ENCODE measurements around the gene LGALS3BP. TPM values are rescaled to one million over a fixed set of nuclear protein-coding genes. Genes with fewer than 3 reads are reported as not detected.
A peak's percentile ranks its signal among the peaks of the same experiment; 100 is the strongest.

LGALS3BP gene
- total and polyA plus RNA-seq, 2 of the 13 experiments (the other 11 are each of a cell fraction or from before 2014, with no cell fraction given) = 137 to 332 TPM

DNA sequence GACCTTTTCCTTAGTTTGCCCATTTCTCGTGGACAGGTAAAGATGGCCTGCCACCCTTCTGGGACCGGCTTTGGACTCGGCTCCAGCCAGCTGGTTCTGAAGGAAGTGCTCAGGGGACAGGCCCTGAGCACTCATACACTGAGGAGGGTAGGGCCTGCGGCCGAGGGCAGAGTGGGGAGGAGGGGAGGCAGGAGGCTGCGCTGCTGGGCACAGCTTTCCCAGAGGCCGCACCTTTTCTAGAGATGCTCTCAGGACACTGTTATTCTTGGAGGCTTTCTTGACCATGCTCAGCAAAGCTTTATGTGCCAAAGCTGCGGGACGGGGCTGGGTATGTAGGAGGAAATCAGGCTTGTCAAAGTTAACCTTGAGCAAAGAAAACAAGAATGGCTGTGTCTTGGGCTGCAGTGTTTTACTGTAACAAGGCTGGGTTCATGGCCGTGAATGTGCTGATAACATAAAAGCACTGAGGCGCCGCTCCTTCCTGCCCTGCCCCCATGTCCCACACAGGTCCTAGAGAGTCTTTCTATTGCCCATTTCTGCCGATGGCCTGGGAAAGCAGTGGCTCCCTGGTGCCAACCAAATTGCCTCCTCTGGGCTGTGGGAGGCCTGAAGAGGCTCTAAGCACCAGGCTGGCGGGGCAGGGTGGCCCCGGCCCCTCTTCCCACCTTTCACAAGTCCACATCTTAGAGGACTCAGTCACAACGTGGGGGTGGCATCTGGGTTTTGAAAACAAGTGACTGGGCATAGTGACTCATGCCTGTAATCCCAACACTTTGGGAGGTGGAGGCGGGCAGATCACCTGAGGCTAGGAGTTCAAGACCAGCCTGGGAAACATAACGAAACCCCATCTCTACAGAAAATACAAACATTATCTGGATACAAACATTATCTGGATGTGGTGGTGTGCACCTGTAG, 32.2 kb downstream of the LGALS3BP start (continued):
- TF ChIP-seq GLMP (CRISPR knock-in tag; IDR thresholded peaks at IDR 0.05; ENCODE audit: borderline replicate concordance) (no peak), SMC3 (IDR thresholded peaks at IDR 0.05; ENCODE audit: low read length) (no peak), TRAFD1 (CRISPR knock-in tag; IDR thresholded peaks at IDR 0.05; ENCODE audit: borderline replicate concordance) (no peak), LRRFIP1 (CRISPR knock-in tag; conservative IDR thresholded peaks at IDR 0.05) (no peak), REL (CRISPR knock-in tag; conservative IDR thresholded peaks at IDR 0.05) (no peak), ZBTB8A (CRISPR knock-in tag; IDR thresholded peaks at IDR 0.05; ENCODE audit: borderline replicate concordance, low read depth) (no peak), DZIP1 (CRISPR knock-in tag; IDR thresholded peaks at IDR 0.05) (no peak), ZMYM4 (CRISPR knock-in tag; IDR thresholded peaks at IDR 0.05) (no peak; the same call in 1 of the 2 replicates), ZNF558 (CRISPR knock-in tag; IDR thresholded peaks at IDR 0.05; ENCODE audit: borderline replicate concordance) (no peak), SP2 (CRISPR knock-in tag; IDR thresholded peaks at IDR 0.05) (no peak), GPN1 (CRISPR knock-in tag; IDR thresholded peaks at IDR 0.05; ENCODE audit: borderline replicate concordance) (no peak), WIZ (CRISPR knock-in tag; IDR thresholded peaks at IDR 0.05) (no peak)
- TF ChIP-seq, protein P1, sequence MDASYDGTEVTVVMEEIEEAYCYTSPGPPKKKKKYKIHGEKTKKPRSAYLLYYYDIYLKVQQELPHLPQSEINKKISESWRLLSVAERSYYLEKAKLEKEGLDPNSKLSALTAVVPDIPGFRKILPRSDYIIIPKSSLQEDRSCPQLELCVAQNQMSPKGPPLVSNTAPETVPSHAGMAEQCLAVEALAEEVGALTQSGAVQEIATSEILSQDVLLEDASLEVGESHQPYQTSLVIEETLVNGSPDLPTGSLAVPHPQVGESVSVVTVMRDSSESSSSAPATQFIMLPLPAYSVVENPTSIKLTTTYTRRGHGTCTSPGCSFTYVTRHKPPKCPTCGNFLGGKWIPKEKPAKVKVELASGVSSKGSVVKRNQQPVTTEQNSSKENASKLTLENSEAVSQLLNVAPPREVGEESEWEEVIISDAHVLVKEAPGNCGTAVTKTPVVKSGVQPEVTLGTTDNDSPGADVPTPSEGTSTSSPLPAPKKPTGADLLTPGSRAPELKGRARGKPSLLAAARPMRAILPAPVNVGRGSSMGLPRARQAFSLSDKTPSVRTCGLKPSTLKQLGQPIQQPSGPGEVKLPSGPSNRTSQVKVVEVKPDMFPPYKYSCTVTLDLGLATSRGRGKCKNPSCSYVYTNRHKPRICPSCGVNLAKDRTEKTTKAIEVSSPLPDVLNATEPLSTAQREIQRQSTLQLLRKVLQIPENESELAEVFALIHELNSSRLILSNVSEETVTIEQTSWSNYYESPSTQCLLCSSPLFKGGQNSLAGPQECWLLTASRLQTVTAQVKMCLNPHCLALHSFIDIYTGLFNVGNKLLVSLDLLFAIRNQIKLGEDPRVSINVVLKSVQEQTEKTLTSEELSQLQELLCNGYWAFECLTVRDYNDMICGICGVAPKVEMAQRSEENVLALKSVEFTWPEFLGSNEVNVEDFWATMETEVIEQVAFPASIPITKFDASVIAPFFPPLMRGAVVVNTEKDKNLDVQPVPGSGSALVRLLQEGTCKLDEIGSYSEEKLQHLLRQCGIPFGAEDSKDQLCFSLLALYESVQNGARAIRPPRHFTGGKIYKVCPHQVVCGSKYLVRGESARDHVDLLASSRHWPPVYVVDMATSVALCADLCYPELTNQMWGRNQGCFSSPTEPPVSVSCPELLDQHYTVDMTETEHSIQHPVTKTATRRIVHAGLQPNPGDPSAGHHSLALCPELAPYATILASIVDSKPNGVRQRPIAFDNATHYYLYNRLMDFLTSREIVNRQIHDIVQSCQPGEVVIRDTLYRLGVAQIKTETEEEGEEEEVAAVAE (CRISPR knock-in tag; IDR thresholded peaks at IDR 0.05; ENCODE audit: borderline replicate concordance) = no peak
- TF ChIP-seq, protein P2, sequence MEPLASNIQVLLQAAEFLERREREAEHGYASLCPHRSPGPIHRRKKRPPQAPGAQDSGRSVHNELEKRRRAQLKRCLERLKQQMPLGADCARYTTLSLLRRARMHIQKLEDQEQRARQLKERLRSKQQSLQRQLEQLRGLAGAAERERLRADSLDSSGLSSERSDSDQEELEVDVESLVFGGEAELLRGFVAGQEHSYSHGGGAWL (CRISPR knock-in tag; IDR thresholded peaks at IDR 0.05) = 0 out of 2 replicates have a peak, but pooled peaks have one; percentile 2

Measured in HepG2 (cell line).